ENCODE data around the gene TRAM2. TPM values are rescaled to one million over a fixed set of nuclear protein-coding genes. Genes with fewer than 3 reads are reported as not detected.

Gene TRAM2
- total RNA-seq, 4 donors from 2014 or later: 6.5 to 14.1 (median 7.2) TPM

DNA sequence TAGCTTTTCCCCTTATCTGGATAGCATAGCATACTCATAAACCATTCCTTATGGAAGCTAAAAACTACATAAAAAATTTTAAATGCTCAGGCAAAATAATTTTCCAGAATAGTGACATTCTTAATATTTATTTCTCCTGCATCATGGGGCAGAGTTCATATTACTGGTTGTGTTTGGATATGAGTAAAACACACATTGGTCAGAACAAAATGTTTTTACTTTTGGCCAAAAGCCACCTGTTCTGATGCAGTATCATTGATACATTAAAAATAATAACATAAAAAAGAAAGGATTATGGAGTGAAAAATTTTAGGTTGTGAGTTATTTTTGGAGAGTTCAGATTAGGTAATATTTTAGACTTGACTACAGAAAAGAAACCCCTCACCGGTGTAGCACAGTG is 33.6 kb downstream of the TRAM2 start:
- 67% methylated on average over 1 of the region's 1 CpG for WGBS
- H3K9me3 ChIP-seq: no peaks in the 10 kb centered on the region
- H3K27me3 ChIP-seq: no peaks in the 10 kb centered on the region
- peak overlapping the region; percentile 28 for H3K27ac ChIP-seq
- peaks cover 63% of the 10 kb centered on the region for H3K4me1 ChIP-seq
- TF ChIP-seq EP300 (IDR thresholded peaks at IDR 0.05) (no peak), POLR2AphosphoS5 (IDR thresholded peaks at IDR 0.05) (no peak), POLR2A (IDR thresholded peaks at IDR 0.05) (no peak)
- TF ChIP-seq, protein P1, sequence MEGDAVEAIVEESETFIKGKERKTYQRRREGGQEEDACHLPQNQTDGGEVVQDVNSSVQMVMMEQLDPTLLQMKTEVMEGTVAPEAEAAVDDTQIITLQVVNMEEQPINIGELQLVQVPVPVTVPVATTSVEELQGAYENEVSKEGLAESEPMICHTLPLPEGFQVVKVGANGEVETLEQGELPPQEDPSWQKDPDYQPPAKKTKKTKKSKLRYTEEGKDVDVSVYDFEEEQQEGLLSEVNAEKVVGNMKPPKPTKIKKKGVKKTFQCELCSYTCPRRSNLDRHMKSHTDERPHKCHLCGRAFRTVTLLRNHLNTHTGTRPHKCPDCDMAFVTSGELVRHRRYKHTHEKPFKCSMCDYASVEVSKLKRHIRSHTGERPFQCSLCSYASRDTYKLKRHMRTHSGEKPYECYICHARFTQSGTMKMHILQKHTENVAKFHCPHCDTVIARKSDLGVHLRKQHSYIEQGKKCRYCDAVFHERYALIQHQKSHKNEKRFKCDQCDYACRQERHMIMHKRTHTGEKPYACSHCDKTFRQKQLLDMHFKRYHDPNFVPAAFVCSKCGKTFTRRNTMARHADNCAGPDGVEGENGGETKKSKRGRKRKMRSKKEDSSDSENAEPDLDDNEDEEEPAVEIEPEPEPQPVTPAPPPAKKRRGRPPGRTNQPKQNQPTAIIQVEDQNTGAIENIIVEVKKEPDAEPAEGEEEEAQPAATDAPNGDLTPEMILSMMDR (IDR thresholded peaks at IDR 0.05): no peak
- H3K4me3 ChIP-seq: no peak overlapping the region
- no peaks in the 10 kb centered on the region for H3K36me3 ChIP-seq
- DNase-seq (ENCODE audit: low spot score in 2 of 2): no peak

DNA sequence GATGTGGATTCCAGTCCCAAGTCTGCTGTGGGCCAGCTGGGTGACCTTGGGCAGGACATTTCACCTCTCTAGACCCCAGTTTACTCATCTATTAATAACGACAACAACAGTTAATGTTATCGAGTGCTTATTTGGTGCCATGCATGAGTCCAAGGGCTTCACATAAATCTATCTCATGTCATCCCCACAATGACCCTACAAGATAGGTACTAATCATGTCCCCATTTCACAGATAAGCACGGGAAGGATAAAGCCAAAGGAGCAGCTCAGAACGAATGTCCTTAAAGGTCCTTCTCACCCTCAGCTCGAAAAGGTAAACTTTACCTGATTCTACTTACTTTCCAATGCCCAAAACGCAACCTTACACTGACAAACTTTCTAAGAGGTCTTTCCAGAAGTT is 35.7 kb downstream of the TRAM2 start:
- WGBS: 93% methylated on average over 6 of the region's 6 CpGs
- no peak for DNase-seq (ENCODE audit: low spot score in 2 of 2)
- no peak overlapping the region for H3K27ac ChIP-seq
- no peak overlapping the region for H3K4me3 ChIP-seq
- H3K36me3 ChIP-seq: no peaks in the 10 kb centered on the region
- TF ChIP-seq, protein P1 (IDR thresholded peaks at IDR 0.05): no peak
- TF ChIP-seq EP300 (IDR thresholded peaks at IDR 0.05) (no peak), POLR2A (IDR thresholded peaks at IDR 0.05) (no peak), POLR2AphosphoS5 (IDR thresholded peaks at IDR 0.05) (no peak)
- H3K4me1 ChIP-seq: peaks cover 68% of the 10 kb centered on the region
- H3K27me3 ChIP-seq: no peaks in the 10 kb centered on the region
- no peaks in the 10 kb centered on the region for H3K9me3 ChIP-seq

DNA sequence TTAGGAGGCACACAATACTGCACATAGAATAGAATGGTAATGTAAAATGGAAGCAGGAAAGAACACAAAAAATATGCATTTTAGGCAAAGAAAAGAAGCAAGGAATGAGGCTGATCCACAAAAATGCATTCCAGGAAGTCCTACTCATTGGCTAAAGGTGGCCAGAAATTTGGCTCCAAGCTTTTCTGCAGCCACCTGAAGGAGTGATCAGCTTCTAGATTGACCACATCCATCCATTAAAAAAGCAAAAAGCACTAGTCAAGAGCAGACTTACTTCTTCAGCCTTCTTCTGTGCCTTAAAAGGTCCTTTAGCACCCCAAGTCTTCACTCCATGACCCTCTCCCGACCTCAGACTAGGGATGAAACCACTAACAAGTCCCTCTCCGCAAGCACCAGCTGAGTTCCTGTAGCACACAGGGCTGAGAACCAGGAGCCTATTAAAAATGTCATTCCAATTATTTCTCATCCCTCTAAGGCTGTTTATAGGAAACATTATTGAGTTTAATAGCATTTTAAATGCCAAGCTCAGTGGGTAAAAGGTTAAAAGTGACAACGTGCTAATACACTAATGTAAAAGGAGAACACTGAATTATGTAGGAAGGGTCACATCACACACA is 36.5 kb downstream of the TRAM2 start:
- Histone ChIP-seq H3K36me3 (peaks cover 2% of the 10 kb centered on the region), H3K4me3 (no peak overlapping the region), H3K27ac (no peak overlapping the region), H3K4me1 (peaks cover 60% of the 10 kb centered on the region), H3K9me3 (no peaks in the 10 kb centered on the region), H3K27me3 (no peaks in the 10 kb centered on the region)
- DNase-seq (ENCODE audit: low spot score in 2 of 2): no peak
- TF ChIP-seq, protein P1 (IDR thresholded peaks at IDR 0.05): no peak
- TF ChIP-seq POLR2AphosphoS5 (IDR thresholded peaks at IDR 0.05) (no peak), POLR2A (IDR thresholded peaks at IDR 0.05) (no peak), EP300 (IDR thresholded peaks at IDR 0.05) (no peak)
- WGBS: 73% methylated on average over 3 of the region's 3 CpGs

DNA sequence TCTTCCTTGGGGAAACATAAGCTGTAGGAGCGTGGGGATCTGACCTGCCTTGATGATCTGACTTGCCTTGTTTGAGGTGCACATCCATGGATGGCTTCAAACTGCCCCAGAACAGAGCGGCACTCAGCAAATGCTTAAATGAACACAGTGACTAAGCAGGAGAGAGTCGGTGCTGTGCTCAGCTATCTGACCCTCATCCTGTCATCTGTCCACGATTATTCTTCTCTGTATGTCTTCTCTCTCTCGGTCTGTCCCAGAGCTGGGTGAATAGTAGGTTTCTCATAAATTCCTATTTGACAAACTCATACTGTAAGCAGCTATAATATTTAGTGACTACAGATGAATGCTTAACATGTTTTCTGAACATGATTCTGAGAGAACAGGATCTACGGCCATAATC is 37.3 kb downstream of the TRAM2 start:
- WGBS: 65% methylated on average over 6 of the region's 6 CpGs
- peaks cover 8% of the 10 kb centered on the region for H3K36me3 ChIP-seq
- no peak overlapping the region for H3K4me3 ChIP-seq
- no peak overlapping the region for H3K27ac ChIP-seq
- TF ChIP-seq POLR2A (IDR thresholded peaks at IDR 0.05) (no peak), EP300 (IDR thresholded peaks at IDR 0.05) (no peak), POLR2AphosphoS5 (IDR thresholded peaks at IDR 0.05) (no peak)
- TF ChIP-seq, protein P1 (IDR thresholded peaks at IDR 0.05): no peak
- H3K9me3 ChIP-seq: no peaks in the 10 kb centered on the region
- H3K27me3 ChIP-seq: no peaks in the 10 kb centered on the region
- H3K4me1 ChIP-seq: peaks cover 53% of the 10 kb centered on the region
- no peak for DNase-seq (ENCODE audit: low spot score in 2 of 2)

DNA sequence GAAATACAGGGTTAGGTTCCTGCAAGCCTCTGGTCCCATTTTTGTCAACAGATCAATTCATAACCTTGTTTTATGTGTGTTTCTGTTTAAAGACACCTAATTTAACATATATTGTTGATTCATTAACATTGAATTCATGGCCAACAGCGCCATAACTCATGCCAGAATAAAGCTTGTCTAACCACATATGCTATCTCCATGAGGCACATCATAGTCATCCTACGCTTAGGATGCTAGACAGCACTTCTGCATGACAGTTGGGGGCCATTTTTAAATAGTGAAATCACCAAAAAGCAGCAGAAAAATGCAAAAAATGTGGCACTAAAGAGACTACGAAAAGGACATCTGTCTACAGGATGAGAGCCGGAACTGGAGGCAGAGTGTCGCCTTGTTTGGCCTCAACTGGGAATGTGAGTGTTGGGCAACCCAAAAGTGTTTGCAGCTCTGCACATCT is 37.9 kb downstream of the TRAM2 start:
- 57% methylated on average over 5 of the region's 5 CpGs for WGBS
- Histone ChIP-seq H3K4me3 (no peak overlapping the region), H3K4me1 (peaks cover 46% of the 10 kb centered on the region), H3K27ac (no peak overlapping the region), H3K9me3 (no peaks in the 10 kb centered on the region), H3K36me3 (peaks cover 13% of the 10 kb centered on the region), H3K27me3 (no peaks in the 10 kb centered on the region)
- TF ChIP-seq, protein P1 (IDR thresholded peaks at IDR 0.05): no peak
- TF ChIP-seq POLR2A (IDR thresholded peaks at IDR 0.05) (no peak), EP300 (IDR thresholded peaks at IDR 0.05) (no peak), POLR2AphosphoS5 (IDR thresholded peaks at IDR 0.05) (no peak)
- DNase-seq (ENCODE audit: low spot score in 2 of 2): no peak

Data from suprapubic skin (tissue), 4 donors.